HG03196 (cell line): Measurements from ENCODE around the gene SNRNP48.
A peak's percentile ranks its signal among the peaks of the same experiment; 100 is the strongest.

Source experiments
- ATAC-seq: cut with Tn5 transposase; IDR thresholded peaks from one replicate; pipeline ENCODE4 v1.9.1; 2021; ENCODE audit not compliant: unreplicated experiment

Gene SNRNP48

DNA sequence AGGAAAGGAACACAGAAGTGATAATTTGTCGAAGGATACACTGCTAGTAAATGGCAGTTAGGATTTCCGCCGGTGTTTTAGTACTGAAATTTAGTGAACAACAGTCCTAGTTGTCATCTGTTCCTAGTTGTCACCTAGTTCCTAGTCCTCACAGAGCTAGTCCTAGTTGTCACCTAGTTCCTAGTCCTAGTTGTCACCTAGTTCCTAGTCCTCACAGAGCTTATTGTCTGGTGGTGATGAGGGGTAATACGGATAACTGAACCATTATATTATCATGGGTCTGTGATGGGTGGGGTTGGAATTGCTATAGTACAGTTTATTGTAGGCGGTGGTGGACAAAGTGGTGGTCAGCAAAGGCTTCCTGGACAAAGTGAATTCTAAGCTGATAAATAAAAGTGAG, 1.8 kb downstream of the SNRNP48 start:
- no peak for ATAC-seq

DNA sequence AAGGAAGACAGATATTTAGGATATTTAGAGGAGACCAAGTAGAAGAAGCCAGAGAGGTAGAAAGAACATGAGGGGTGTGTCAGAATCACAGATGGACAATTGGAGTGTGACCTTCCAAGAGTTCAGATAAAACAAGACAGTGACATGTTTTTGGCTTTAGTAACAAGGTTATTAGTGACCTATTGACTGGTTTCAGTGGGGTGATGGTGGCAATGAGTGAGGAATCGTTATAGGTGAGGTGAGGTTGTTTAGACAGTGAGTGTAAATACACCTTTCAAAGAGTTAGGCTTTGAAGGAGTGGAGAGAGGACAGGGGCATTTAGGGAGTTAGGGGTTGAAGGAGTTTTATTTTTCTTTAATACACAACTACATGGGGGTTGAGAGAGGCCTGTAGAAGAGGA, 3.2 kb downstream of the SNRNP48 start:
- no peak for ATAC-seq

DNA sequence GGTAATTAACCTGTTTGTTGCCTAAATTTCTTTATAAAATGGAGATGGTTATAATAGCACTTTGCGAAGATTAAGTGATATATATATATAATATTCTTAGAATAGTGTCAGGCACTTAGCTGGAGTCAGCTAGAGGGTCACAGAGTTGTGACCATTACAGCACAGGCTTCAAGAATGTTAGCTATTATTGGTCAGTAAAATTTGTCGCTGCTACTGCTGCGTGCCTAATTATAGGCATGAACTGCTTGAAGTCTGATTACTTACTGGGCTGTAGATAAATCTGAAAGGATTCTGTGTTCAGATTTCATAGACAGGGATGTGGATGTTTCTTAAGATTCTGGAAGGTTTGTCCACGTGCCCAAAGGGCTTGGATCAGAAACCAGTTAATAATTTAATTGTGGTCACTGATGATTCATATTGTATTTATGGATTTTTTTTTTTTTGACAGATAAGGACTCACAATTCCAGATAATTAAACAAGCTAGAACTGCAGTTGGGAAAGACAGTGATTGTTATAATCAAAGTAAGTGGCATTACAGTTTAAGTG, 4.7 kb downstream of the SNRNP48 start:
- ATAC-seq, result no peak

DNA sequence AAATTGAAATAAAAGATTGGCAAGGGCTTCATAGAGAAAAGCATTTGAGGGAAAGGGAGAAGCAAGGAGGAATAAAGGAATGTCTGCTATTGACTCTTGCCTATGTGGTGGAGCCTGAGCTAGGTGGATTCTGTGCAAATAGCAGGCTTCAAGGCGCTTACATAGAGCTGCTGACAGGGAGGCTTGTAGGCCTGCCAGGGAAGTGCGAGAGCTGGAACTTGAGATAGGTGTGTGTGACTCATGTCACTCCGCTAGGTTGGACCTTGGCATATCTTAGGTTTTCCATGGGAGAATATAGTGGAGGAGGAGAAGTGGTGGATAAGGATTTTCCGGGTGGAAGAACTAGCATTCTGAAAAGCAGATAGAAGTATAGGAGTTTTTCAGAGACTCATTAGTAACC, 14.0 kb downstream of the SNRNP48 start:
- ATAC-seq, result no peak

DNA sequence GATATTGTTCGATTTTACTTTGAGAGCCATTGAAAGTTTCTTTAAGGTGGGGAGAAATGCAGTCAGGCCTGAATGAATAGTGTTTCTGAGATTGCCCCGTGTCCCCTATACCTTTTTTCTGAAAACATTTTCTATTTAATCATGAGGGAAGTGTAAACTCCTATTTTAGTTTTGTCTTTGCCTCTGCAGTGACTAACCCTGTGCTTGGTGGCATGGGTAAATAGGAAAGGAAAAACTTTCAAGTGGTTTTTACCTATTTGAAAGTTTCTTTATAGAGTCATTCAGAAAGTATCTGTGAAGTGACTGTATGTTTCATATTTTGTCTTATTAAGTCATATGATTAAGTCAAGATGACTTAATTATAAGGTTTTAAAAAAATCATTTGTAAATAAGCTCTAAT, 14.5 kb downstream of the SNRNP48 start:
- no peak for ATAC-seq

DNA sequence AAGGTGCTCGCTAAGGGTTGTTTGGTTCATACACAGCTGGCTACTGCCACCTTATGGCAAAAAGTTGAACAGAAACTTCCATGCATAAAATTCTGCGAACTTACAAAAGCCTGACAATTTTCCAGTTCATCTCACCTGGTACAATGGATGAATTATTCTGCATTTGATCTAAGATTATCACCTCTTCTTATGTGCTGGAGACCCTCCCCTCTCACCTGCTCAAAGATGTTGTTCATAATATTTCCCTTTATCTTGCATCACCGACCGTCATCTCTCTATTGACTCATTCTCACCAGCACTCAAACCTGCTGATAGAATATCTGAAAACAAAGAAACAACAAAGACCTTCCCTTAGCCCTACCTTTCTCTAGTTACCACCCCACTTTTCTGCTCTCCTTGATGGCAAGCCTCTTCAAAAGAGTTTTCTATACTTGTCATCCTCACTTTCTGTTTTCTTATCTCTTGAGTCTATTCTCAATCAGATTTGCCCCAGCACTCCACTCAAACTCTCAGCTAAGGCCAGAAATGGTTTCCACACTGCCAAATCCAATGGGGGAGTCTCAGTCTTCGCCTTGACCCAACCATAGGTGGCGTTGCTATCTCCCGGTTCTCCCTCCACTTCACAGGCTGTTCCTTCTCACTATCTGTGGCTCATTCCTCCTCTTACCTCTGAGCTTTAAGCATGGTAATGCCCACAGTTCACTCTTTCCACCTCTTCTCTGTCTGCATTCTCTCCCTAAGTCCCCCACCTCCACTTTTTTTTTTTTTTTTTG, 25.8 kb downstream of the SNRNP48 start:
- no peak for ATAC-seq

DNA sequence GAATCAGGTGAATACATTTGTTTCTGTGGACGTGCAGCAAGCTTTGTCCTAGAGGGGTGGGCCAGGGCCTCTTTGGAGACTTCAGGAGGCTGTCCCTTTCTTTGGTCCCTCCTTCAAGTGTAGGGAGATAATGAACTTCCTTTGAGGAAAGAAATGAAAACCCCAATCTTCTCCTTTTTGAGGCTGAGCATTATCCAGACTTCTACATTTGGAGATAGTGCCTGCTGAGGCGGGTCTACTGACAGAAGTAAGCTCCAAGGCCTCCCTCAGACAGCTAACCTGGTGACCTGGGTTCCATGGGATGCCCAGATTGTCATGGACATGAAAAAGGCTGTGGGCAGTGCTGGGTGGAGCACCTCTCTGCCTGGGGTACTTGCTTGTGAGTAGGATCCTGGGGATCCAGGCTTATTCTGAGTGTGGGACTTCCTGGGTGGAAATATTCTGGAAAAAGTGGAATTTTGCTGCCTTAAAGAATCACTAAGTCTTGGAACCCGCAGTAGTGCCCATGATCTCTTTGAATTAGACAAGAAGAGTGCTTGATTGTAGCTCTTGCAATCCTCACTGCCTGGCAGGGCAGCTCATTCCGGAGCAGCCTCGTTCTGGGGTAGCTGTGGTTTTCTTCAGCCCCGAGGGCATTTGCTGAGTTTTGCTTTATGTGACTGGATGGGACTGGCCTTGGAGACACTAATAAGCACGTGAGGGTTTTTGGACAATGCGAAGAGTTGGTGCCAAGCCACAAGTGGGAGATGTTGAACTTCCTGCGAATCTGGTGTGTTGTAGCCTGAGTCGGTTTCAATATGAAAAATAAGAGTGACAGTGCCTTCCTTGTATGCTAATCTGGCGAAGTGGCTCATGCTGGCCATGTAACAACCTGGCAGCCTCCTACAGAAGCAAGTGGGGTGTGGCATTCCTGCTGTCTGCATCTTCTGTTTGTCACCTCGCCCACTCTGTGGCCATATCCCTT, 28.1 kb downstream of the SNRNP48 start:
- ATAC-seq, result peak; percentile 63

DNA sequence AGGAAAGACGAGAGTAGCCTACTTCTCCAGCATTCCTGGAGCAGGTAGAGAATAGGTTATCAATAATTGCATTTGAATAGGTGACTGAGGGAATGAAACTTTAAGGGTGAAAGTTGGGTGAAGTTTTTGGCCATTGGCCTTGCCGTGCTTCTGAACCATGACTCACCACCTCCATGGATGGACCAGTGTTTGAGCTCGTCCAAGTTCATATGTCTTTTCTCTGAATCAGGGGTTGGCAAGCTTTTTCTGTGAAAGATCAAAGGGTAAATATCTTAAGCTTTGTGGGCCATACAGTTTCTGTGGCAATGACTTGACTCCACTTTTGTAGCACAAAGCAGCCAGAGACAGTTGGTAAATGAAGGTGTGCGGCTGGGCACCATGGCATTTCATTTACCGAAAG, 31.8 kb downstream of the SNRNP48 start:
- no peak for ATAC-seq

DNA sequence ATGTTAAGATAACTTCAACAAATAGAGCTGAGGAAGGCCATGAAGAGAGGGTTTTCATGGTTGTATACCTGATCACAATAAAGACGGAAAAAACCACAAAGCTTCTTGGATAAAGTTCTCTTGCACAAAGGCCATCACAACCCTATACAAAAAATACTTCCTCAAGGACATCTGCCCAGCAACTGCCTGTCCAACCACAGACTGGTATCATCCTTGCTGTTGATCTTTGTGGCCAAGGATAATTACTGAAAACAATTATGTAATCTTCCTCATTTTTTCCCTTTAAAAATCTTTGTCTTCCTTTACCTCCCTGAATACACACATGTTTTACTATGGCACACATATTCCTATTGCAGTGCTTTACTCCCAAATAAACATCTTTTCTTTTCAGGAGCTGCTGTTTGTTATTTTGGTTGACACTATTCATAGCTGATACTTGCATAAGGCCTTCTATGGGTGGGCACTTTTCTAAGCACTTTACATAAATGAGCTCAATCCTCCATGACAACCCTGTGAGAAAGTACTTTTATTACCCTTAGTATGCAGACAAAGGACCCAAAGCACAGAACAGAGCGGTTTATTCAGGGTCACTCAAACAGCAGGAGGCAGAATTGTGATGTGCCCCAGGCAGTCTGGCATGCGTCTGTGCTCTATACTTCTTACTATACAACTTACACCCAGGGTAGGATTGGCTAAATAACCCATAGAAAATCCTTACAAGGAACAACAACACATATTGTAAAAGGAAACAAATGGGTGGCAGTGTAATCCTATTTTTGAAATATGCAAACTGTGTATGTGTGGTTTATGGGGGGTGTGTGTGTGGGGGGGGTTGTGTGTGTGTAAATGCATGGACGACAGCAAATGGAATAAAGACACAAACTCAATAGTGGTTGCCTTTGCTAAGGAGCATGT, 35.1 kb downstream of the SNRNP48 start:
- ATAC-seq, result no peak

DNA sequence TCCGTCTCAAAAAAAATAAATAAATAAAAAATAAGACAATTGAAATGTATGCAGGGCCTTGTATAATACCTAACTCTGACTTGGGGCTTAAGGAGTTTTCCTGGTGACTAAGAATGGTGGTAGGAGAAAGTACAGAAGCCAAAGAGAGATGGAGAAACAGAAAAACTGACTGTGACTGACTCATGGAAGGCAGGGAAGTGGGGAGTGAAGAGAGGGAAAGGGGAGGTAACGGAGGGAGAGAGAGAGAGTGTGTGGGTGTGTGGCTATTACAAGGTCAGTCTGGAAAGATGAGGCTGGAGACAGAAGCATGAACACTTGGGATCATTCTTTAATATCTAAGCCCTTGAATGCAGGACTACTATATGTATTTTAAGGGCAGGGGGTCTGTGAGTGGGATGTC, 38.5 kb downstream of the SNRNP48 start:
- no peak for ATAC-seq

DNA sequence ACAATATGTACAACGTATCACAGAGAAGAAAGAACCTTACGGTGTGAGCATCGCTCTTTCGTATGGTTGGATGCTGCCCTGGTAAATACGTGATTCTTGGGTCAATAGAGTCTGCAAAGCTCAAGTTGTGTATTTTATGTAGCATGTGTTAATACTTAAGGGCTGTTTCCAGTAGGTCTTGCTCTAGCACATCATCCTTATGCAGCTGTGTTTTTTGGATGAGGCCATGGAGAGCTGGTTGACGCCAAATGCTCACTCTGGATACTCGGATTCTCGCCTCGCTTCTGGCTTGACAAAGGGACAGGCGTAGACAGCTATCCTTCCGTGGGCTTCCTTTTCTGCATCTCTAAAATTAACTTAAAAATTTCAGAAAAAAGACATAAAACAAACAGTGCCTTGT, 38.9 kb downstream of the SNRNP48 start:
- no peak for ATAC-seq

DNA sequence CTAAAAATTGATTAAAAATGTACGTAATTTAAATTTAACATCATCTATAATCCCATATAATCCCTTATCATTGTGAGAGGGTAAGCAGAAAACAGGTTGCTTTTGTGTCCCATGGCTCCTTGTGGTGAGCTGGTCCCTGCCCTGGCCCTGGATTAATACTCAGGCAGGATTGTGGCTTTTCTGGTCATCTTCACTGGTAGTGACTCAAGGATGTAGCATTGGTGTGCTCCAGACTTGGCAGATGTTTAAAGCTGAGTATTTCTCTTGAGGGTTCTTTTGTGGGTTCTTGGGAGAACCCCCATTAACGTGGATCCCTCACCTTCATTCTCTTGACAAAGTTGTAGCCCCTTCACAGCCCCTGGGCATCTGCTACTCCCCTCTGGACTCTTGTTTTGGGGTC, 39.3 kb downstream of the SNRNP48 start:
- no peak for ATAC-seq

DNA sequence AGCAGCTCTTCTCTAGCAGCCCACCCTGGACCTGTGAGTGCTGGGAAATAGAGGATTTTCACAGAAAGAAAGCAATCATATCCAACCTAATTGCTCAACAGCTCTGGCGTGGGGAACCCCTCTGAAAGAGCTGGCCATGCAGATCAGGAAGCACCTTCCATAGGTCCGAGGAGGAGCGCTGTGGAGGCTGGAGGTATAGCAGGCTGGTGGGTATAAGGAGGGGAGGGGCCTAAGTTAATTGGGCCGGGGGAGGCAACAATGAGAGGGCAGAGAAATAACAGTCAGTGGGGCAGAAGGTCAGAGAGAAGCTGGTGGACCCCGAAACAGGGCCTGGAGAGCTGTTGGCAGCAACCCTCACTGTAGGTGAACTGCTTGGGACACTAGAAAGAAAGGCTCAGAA, 40.8 kb downstream of the SNRNP48 start:
- ATAC-seq, result no peak

DNA sequence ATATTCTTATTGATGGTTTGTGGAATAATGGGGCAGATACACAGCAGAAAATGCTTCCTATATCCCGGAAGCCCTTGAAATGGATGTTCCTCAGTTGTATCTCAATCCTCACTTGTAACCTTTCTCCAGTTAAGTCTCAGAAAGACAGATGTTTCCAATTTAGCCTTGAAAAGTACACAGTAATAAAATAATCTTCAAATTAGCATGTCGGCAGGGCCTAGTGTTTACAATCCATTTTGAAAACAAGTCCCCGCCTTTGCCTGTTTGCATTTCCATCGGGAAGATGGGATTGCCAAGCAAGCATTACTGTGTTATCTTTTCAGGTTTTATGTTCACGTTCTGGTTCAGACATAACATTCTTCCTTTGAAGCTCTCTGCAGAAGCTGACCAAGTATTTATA, 41.5 kb downstream of the SNRNP48 start:
- no peak for ATAC-seq

DNA sequence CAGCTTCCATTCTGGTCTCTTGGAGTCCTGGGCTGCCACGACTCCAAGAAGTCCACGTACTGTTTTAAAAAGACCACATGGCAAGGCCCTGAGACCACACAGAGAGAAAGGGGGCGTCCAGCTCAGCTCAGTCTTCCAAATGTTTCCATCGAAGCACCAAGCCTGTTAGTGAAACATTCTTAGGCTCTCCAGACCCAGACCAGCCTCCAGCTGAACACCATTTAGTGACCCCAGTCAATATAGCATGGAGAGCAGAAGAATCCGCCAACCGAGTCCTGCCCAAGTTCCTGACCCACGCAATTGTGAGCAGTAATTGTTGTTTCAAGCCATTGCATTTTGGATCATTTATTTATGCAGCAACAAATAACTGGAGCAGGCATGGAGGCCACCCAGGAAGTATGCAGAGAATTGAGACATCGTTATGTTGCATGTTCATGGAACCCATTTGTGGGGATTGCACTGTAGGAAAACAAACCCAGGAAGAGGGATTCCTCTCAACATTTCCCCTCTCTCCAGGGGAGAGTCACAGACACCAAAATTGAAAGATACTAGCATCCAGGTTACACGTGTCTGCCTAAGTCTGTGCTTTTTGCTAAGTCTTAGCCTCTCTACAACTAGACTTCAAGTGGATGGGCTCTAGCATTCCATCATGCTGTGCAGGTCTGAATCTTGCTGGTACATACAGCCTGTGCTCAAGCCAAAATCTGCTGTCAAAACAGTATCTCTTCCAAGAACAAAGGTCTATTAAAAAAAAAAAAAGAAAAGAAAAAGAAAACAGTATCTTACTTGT, 42.7 kb downstream of the SNRNP48 start:
- ATAC-seq, result no peak

DNA sequence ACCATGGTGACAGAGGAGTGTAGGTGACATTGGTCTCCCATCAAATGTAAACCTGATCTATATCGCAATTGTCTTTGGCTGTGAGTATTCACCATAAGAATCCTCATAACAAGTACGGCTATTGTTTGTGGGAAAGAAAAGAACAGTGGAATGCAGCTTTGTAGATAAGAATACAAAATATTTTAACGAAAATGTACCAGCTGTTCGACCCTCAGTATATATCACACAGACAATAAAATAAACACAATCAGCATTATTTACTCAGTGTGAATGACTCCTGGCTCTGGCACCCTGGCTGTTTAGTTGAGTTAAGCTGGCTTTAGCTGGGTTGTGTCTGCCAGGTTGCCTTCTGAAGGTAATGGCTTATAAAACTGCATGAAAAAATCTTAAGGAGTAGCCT, 43.4 kb downstream of the SNRNP48 start:
- ATAC-seq, result no peak

DNA sequence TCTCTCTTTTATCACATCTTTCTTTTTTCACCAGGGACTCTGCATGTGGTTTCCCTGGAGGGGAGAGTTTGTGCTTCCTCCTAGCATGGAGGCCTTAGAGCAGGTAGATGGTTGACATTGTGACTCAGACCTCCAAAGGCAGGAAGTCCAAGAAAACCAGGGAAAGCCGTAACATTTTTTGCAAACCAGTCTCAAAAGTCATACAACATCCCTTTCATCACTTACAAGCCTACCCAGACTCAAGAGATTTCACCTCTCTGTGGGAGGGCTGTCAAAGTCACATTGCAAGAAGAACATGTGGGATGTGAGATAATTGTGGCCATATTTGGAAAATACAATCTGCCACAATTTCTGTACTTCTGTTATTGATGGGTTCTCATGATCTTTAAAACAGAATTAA, 46.2 kb downstream of the SNRNP48 start:
- ATAC-seq, result no peak

DNA sequence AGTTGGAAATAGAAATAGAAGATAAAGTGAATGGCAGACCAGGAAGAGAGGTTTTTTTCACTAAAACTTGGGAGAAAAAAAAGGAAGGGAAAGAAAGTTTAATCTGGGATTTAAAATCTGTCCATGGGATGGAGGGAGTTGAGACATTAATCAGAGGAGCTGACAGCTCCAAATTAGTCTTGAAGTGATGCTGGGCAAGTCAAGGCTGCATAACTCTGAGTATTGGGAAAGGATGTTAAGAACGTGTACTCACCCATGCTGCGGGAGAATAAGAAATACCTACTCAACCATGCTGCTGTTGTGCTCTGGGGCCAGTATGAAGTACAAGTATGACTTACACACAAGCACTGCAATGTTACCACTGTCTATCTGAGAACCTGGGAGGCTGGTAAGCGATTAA, 47.5 kb downstream of the SNRNP48 start:
- no peak for ATAC-seq

DNA sequence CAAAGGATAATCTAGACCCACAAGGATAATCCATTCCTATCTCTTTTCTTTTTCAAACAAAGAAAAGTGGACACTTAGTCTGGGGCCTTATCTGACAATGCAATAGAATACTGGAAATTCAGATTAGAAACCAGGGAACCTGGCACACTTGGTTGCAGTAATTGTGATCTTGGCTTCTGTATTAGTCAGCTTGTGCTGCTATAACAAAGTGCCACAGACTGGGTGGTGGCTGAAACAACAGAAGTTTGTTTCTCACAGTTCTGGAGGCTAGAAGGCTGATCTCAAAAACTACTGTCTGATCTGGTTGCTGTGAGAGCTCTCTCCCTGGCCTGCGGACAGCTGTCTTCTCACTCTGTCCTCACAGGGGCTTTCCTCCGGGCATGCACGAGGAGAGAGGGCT, 49.4 kb downstream of the SNRNP48 start:
- no peak for ATAC-seq

DNA sequence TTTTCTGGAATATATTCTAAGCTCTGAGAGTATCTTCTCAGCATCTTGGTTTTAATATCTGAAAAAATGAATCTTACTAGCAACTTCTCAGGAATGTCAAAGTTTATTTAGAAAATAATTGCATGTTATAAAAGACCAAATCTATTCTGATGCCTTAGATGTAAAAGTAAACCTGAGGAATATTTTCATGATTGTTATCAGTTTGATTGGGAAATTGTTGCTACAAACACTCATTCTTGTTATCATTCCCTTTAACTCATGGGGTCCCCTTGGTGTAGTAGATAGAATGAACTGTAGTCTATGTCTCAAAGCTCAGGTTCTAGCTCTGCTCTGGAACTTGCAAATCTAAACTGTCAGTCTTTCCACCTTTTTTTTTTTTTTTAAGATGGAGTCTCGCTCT, 50.0 kb downstream of the SNRNP48 start:
- no peak for ATAC-seq
